Neuronal stem cell (in vitro differentiated cells): ENCODE results near the gene PFN2.

Source experiments
- DNase-seq: peaks from one replicate; pipeline ENCODE4 v3.0.0-alpha.2; 2013; ENCODE audit warnings: low spot score
- H2AFZ ChIP-seq: one replicate; pipeline ENCODE4 v1.6.1; 2013; ENCODE audit warnings: mild to moderate bottlenecking, low read length, inconsistent platforms
- H2AK5ac ChIP-seq: 2 replicates; pipeline ENCODE4 v1.6.1; 2013; ENCODE audit warnings: low read depth, mild to moderate bottlenecking, inconsistent platforms, low read length, moderate library complexity, mixed read lengths
- H2BK120ac ChIP-seq: 2 replicates; pipeline ENCODE4 v1.6.1; 2013; ENCODE audit warnings: low read depth, mild to moderate bottlenecking, inconsistent platforms, low read length, moderate library complexity, mixed read lengths
- H2BK12ac ChIP-seq: one replicate; pipeline ENCODE4 v1.6.1; 2013; ENCODE audit warnings: low read length, inconsistent platforms
- H2BK15ac ChIP-seq: 2 replicates; pipeline ENCODE4 v1.6.1; 2013; ENCODE audit warnings: mild to moderate bottlenecking, low read length, inconsistent platforms, mixed read lengths
- H2BK5ac ChIP-seq: one replicate; pipeline ENCODE4 v1.6.1; 2013; ENCODE audit warnings: inconsistent platforms, mild to moderate bottlenecking, low read length, moderate library complexity
- H3K14ac ChIP-seq: one replicate; pipeline ENCODE4 v1.6.1; 2013; ENCODE audit warnings: low read length, inconsistent platforms
- H3K18ac ChIP-seq: 2 replicates; pipeline ENCODE4 v1.6.1; 2013; ENCODE audit warnings: low read length, inconsistent platforms
- H3K23ac ChIP-seq: 2 replicates; pipeline ENCODE4 v1.6.1; 2013; ENCODE audit warnings: low read depth, mild to moderate bottlenecking, mixed read lengths, low read length, inconsistent platforms; ENCODE audit not compliant: poor library complexity
- H3K27ac ChIP-seq: replicated peaks from 3 replicates; pipeline ENCODE4 v1.5.1; 2013; ENCODE audit warnings: low read length, inconsistent platforms
- H3K27me3 ChIP-seq, 3 experiments: 2 replicates each; pipeline ENCODE4 v1.6.1; 2013; ENCODE audit warnings: low read length in 3 of 3, mild to moderate bottlenecking in 2 of 3, inconsistent platforms in 1 of 3, low read depth in 1 of 3, mixed read lengths in 1 of 3, moderate library complexity in 1 of 3; ENCODE audit not compliant: control insufficient read depth in 3 of 3, insufficient read depth in 3 of 3
- H3K36me3 ChIP-seq, 2 donors: replicated peaks in 1 of 2; 2 replicates each; pipeline ENCODE4 v1.6.1; 2013; ENCODE audit warnings: low read length in 2 of 2; ENCODE audit not compliant: control insufficient read depth in 2 of 2, insufficient read depth in 2 of 2
- H3K4ac ChIP-seq: 2 replicates; pipeline ENCODE4 v1.6.1; 2013; ENCODE audit warnings: inconsistent platforms, mild to moderate bottlenecking, low read length, moderate library complexity
- H3K4me1 ChIP-seq, 2 donors: 1 replicate in 1 of 2; 2 replicates in 1 of 2; pipeline ENCODE4 v1.6.1; 2013; ENCODE audit warnings: low read length in 2 of 2, low read depth in 1 of 2; ENCODE audit not compliant: control insufficient read depth in 2 of 2, insufficient read depth in 1 of 2
- H3K4me2 ChIP-seq: one replicate; pipeline ENCODE4 v1.6.1; 2013; ENCODE audit warnings: mild to moderate bottlenecking, low read length, inconsistent platforms; ENCODE audit not compliant: insufficient read depth, poor library complexity, severe bottlenecking
- H3K4me3 ChIP-seq, 2 donors: 2 replicates each; pipeline ENCODE4 v1.5.1; 2013; ENCODE audit warnings: low read length in 2 of 2, mild to moderate bottlenecking in 2 of 2, inconsistent platforms in 1 of 2, moderate library complexity in 1 of 2
- H3K79me1 ChIP-seq: one replicate; pipeline ENCODE4 v1.6.1; 2013; ENCODE audit warnings: low read depth, mild to moderate bottlenecking, inconsistent platforms, low read length, moderate library complexity
- H3K9ac ChIP-seq: one replicate; pipeline ENCODE4 v1.6.1; 2013; ENCODE audit warnings: mild to moderate bottlenecking, low read depth, low read length, inconsistent platforms; ENCODE audit not compliant: poor library complexity
- H3K9me3 ChIP-seq, 2 donors: replicated peaks in 1 of 2; 2 replicates each; pipeline versions ENCODE3 to v1.6.1; 2013; ENCODE audit warnings: low read length in 2 of 2, mild to moderate bottlenecking in 2 of 2, inconsistent platforms in 1 of 2, low read depth in 1 of 2, mixed read lengths in 1 of 2, moderate library complexity in 1 of 2; ENCODE audit not compliant: control insufficient read depth in 2 of 2, insufficient read depth in 1 of 2
- H4K8ac ChIP-seq: one replicate; pipeline ENCODE4 v1.6.1; 2013; ENCODE audit warnings: low read depth, mild to moderate bottlenecking, inconsistent platforms, low read length, moderate library complexity
- H4K91ac ChIP-seq: one replicate; pipeline ENCODE4 v1.6.1; 2013; ENCODE audit warnings: low read length, low read depth, mild to moderate bottlenecking, inconsistent platforms; ENCODE audit not compliant: poor library complexity
- WGBS, 2 donors: extraction: QIAGEN DNeasy Blood & Tissue Kit; methylation state at CpG; one replicate each; pipeline ENCODE4 v1.1.7; 2013; ENCODE audit warnings: missing lambda C conversion rate in 2 of 2, mixed read lengths in 1 of 2; ENCODE audit not compliant: insufficient read length in 2 of 2, insufficient replicate concordance in 1 of 2; ENCODE audit errors: extremely low coverage in 2 of 2; 5-methylcytosine and 5-hydroxymethylcytosine counted together

PFN2 gene

GRCh38 chr3:150006794-150007193 is 36.1 kb upstream of the PFN2 start:
- no peak overlapping the region for H3K14ac ChIP-seq
- H4K91ac ChIP-seq = no peak overlapping the region
- no peak overlapping the region for H2BK5ac ChIP-seq
- no peaks in the 10 kb centered on the region for H3K4me1 ChIP-seq
- H2BK15ac ChIP-seq = no peak overlapping the region
- no peak overlapping the region for H4K8ac ChIP-seq
- no peak overlapping the region for H3K23ac ChIP-seq
- H3K27me3 ChIP-seq = no peaks in the 10 kb centered on the region
- H3K79me1 ChIP-seq = no peaks in the 10 kb centered on the region
- H3K4me3 ChIP-seq = no peak overlapping the region
- no peak overlapping the region for H3K4me2 ChIP-seq
- H3K4ac ChIP-seq = no peak overlapping the region
- H3K9ac ChIP-seq = no peak overlapping the region
- H2AFZ ChIP-seq = no peak overlapping the region
- no peaks in the 10 kb centered on the region for H3K9me3 ChIP-seq
- no peak overlapping the region for H2BK12ac ChIP-seq
- H3K18ac ChIP-seq = no peak overlapping the region
- H2BK120ac ChIP-seq = no peak overlapping the region
- DNase-seq = no peak
- H3K36me3 ChIP-seq = no peaks in the 10 kb centered on the region
- H3K27ac ChIP-seq = no peak overlapping the region
- H2AK5ac ChIP-seq = no peak overlapping the region

GRCh38 chr3:150005243-150006112 is 34.8 kb upstream of the PFN2 start:
- H3K79me1 ChIP-seq = no peaks in the 10 kb centered on the region
- no peaks in the 10 kb centered on the region for H3K36me3 ChIP-seq
- H3K9me3 ChIP-seq = no peaks in the 10 kb centered on the region
- no peak overlapping the region for H2BK120ac ChIP-seq
- no CpG with 5 or more reads among the region's 4 CpGs for WGBS, 2 donors
- no peaks in the 10 kb centered on the region for H3K4me1 ChIP-seq
- no peak overlapping the region for H2BK15ac ChIP-seq
- no peak overlapping the region for H4K91ac ChIP-seq
- DNase-seq = no peak
- no peak overlapping the region for H2AFZ ChIP-seq
- H2BK12ac ChIP-seq = no peak overlapping the region
- H3K27me3 ChIP-seq = no peaks in the 10 kb centered on the region
- H3K4ac ChIP-seq = no peak overlapping the region
- no peak overlapping the region for H3K27ac ChIP-seq
- no peak overlapping the region for H3K18ac ChIP-seq
- no peak overlapping the region for H3K4me3 ChIP-seq
- H4K8ac ChIP-seq = no peak overlapping the region
- H3K23ac ChIP-seq = no peak overlapping the region
- no peak overlapping the region for H3K9ac ChIP-seq
- H3K4me2 ChIP-seq = no peak overlapping the region
- H3K14ac ChIP-seq = no peak overlapping the region
- H2AK5ac ChIP-seq = no peak overlapping the region
- no peak overlapping the region for H2BK5ac ChIP-seq

- Histone ChIP-seq H3K4me2 (no peak overlapping the region), H3K4ac (no peak overlapping the region), H3K36me3 (no peaks in the 10 kb centered on the region), H4K91ac (no peak overlapping the region), H2BK15ac (no peak overlapping the region), H3K79me1 (no peaks in the 10 kb centered on the region), H2BK5ac (no peak overlapping the region), H4K8ac (no peak overlapping the region), H2AFZ (no peak overlapping the region), H3K4me1 (no peaks in the 10 kb centered on the region), H2BK120ac (no peak overlapping the region), H2BK12ac (no peak overlapping the region), H3K14ac (no peak overlapping the region), H3K18ac (no peak overlapping the region), H3K27me3 (no peaks in the 10 kb centered on the region), H3K23ac (no peak overlapping the region), H3K9me3 (no peaks in the 10 kb centered on the region), H3K9ac (no peak overlapping the region), H3K27ac (no peak overlapping the region), H2AK5ac (no peak overlapping the region), H3K4me3 (no peak overlapping the region)
- DNase-seq = no peak
Measured at GRCh38 chr3:150000641-150001040, 29.9 kb upstream of the PFN2 start.

- Histone ChIP-seq H3K23ac (no peak overlapping the region), H3K4me1 (no peaks in the 10 kb centered on the region), H3K27ac (no peak overlapping the region), H4K8ac (no peak overlapping the region), H3K9ac (no peak overlapping the region), H3K36me3 (no peaks in the 10 kb centered on the region), H4K91ac (no peak overlapping the region), H2BK12ac (no peak overlapping the region), H3K4me2 (no peak overlapping the region), H2AK5ac (no peak overlapping the region), H3K79me1 (no peaks in the 10 kb centered on the region), H3K18ac (no peak overlapping the region), H2AFZ (no peak overlapping the region), H3K4me3 (no peak overlapping the region), H2BK15ac (no peak overlapping the region), H3K14ac (no peak overlapping the region), H3K9me3 (peaks cover 0 to 6% of the 10 kb centered on the region in 2 donors), H3K4ac (no peak overlapping the region), H2BK120ac (no peak overlapping the region), H3K27me3 (no peaks in the 10 kb centered on the region), H2BK5ac (no peak overlapping the region)
- no peak for DNase-seq
- no CpG with 5 or more reads among the region's 4 CpGs for WGBS, 2 donors
Measured at GRCh38 chr3:149999421-149999820, 28.7 kb upstream of the PFN2 start.
